GM19438 (cell line): ENCODE results near the gene ANKRD10.

Source experiments
- ATAC-seq: cut with Tn5 transposase; IDR thresholded peaks from one replicate; pipeline ENCODE4 v1.9.1; 2021; ENCODE audit warnings: low read depth; ENCODE audit not compliant: unreplicated experiment

Gene ANKRD10

GRCh38 chr13:110887597-110888333 lies 27.1 kb downstream of the ANKRD10 start:
- ATAC-seq = no peak

DNA sequence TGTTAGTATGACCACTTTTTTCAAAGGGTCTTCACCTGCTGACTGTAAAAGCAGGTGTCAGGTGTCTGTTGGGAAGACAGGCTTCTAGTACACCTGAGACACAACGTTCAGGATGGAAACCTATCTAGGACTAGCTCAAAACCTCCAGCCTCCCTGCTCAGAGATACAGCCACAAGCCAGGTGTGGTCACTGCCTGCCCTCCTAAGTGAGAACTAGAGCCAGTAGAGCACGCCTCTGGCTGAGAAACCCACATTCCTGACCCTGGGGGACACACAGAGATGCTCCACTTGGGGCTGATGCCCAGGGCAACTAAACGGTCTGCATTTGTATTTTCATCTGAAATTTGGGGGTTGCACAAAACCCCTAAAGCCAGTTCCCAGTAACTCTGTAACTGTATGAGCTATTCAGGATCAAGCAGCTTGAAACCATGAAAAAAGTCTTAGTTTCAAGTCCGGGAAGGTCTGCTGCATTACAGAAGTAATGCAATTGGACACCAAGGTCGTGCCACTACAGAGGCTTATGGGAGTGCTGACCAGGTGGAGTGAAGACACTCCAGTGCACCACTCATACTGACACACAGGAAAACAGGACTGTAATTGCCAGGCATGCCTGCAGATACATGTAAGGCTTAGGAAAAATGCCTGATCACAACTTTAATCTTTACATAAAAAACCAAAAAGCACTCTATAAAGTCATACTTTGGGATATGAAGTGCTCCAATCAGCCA lies 27.8 kb downstream of the ANKRD10 start:
- ATAC-seq = no peak

- no peak for ATAC-seq
Observed at GRCh38 chr13:110885966-110886869, 28.7 kb downstream of the ANKRD10 start.

DNA sequence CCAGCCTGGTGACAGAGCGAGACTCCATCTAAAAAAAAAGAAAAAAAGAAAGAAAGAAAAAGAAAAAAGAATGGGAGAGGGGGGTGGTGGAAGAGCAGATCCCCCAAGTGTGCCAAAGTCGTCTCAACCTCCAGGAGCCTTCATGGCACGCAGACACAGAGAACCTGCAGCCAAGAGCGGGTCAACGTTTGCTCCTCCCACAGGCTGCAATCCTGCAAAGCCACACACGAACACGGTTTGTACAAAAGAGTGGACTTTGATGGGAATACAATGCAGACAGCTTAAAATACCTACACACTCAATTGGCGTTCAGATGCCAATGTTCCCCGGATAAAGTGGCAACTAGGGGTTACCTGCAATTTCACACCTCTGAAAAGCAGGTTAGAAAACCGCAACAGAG lies 29.4 kb downstream of the ANKRD10 start:
- ATAC-seq = no peak

GRCh38 chr13:110884517-110884916 lies 30.4 kb downstream of the ANKRD10 start:
- ATAC-seq = no peak

DNA sequence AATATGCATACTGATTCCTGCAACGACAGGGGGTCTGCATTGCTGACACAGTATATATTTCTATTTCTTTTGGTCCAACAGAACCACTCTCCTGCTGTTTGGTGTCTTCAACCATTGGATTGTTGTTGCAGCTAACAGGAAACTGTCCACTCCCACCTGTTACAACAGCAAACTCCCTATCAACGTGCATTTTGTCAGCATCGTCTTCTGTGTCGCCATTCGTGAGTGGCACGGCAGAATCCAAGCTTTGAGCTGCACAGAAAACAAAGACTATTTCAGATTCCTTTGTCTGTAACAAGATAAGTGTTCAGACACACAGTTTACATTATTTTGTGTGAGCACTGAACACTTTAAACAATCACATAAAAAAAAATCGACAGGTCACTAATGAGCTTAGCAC lies 31.3 kb downstream of the ANKRD10 start:
- no peak for ATAC-seq

DNA sequence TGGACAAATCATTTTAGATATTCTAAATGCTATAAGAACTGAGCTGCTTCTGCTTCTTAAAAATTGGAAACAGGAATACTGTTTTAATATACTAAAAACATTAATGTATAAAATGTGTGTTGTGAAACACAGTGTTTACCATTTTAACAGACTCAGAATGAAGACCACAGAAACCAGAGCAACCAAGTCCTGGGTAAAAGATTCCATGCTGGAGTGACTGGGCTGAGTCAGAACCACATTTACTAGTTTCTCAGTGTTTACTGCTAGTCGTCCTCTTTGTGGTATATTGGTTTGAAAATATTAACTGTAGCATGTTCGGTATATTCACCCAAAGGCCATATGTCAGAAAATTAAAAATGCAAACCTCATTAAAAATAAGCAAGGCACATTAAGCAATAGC lies 31.9 kb downstream of the ANKRD10 start:
- no peak for ATAC-seq

GRCh38 chr13:110881839-110882627 lies 32.8 kb downstream of the ANKRD10 start:
- ATAC-seq = no peak

DNA sequence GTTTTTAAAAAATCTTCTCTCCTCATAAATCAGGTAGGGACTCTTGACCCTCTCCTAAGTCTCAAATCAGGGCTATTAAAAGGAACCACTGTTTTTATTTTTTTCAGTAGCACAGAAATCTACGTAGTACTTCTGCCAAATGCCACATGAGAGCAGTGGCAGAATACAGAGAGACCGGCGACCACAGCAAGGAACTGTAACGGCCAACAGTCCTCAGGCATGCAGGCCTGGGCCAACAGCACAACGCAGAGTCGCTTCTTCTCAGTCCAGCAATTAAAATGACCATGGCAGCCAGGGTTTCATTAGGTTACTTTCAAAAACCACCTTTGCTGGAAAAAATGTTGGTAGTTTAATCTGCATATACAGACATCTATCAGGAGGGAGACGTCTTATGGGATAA lies 34.2 kb downstream of the ANKRD10 start:
- ATAC-seq = no peak

- no peak for ATAC-seq
Observed at GRCh38 chr13:110879482-110879881, 35.4 kb downstream of the ANKRD10 start.

GRCh38 chr13:110877737-110878258 lies 37.1 kb downstream of the ANKRD10 start:
- ATAC-seq = no peak

DNA sequence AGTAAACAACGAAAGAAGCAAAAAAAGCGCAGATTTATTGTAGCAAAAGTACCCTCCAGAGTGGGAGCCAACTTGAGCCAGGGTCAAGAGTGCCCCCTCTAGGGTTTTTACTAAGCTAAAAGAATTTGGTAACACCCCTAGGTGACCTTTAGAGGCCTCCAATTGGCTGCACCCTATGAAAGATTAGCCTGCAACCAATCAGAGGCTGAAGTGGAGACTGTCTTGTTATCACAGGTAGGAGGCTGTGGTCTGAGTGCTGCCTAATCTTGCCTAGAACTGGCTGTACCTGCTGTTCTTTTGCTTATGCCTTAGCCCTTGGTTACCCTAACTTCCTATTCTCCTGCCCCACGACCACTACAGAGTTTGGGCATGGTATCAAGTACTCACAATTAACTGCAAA lies 38.3 kb downstream of the ANKRD10 start:
- no peak for ATAC-seq

GRCh38 chr13:110875241-110875640 lies 39.6 kb downstream of the ANKRD10 start:
- ATAC-seq = no peak

DNA sequence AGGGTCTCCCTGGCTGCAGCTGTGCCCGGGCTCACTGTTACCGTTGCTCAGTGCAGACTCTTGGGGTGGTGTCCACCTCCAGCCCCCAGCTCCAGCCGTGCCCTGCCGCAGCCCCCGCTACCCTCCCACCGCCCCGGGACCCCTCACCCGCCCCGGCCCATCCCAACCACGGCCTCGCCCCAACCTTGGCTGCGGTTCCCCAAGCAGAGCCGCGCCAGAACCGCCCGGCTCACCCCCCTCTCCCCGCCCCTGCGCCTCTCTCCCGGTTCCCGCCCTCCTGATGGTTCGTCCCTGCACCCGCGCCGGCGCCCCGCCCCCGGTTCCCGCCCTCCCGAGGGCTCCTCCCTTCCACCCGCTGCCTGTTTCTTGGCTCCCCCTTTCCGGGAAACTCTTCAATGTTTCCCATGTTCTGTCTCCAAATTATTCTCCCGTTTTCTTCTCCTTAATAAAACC lies 40.3 kb downstream of the ANKRD10 start:
- ATAC-seq = peak; percentile 62

DNA sequence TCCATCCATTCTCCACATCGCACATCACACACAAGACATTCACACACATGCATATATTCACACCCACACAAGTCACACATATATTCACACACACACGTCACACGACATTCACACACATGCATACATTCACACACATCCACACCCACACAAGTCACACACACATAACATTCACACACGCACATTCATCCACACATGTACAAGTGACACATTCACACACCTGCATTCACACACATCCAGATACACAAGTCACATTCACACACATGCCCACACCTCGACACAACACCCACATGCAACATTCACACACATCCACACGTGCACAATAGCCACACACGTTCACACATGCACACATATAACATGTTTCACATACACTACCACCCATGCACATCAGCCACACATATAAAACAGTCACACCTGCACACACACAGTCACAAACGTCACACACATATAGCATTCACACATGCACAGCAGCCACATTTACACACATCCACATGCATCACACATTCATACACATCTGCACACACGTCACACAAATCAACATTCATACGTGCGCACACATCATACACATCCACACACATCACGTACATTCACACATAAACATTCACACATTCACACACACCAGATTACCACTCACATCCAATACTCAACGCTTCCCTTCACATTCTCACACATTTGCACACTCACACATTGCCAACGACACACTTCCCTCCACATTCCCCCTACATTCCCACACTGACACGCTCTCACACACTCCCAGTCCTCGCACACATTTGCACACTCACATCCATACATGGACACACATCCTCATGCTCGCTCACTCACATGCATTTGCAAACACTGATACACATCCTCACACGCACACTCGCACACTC lies 41.0 kb downstream of the ANKRD10 start:
- ATAC-seq = no peak

DNA sequence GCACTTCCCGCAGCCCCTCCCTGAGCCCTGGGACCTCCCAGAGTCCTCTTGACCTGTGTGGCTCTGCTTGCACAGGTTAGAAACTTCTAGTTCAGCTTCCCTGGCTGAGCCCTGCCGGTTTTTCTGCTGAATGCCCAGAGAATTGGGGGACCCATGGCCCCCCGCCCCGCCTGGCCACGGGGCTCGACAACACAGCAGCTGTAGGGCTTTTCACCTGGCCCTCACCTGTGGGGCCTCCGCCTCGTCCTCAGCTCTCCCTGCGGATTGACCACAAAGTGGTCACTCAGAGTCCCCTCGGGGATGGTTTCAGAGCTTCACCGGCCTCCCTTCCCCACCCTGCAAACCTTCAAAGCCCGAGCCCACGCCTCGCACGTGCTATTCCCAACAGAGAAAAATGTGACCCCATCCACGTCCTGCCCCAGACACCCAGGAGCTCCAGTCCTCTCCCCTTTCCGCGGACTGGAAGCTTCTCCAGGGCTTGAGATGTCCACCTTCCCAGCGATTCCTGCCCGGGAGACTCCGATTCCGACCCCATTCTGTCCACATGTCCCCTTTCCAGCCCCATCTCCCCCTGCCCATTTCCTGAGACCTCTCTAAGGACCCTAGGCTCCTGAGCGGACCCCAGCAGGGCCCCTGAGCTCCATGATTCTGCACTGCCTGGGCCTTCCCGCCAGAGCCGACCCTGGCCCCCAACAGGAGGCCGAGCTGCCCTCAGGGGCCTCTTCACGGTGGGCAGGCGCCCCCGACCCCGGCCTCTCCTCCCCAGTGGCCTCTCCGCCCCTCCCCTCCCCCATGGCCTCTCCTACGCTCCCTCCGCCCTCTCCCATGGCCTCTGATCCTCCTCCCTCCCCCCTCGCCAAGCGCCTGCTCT lies 41.9 kb downstream of the ANKRD10 start:
- ATAC-seq = no peak

DNA sequence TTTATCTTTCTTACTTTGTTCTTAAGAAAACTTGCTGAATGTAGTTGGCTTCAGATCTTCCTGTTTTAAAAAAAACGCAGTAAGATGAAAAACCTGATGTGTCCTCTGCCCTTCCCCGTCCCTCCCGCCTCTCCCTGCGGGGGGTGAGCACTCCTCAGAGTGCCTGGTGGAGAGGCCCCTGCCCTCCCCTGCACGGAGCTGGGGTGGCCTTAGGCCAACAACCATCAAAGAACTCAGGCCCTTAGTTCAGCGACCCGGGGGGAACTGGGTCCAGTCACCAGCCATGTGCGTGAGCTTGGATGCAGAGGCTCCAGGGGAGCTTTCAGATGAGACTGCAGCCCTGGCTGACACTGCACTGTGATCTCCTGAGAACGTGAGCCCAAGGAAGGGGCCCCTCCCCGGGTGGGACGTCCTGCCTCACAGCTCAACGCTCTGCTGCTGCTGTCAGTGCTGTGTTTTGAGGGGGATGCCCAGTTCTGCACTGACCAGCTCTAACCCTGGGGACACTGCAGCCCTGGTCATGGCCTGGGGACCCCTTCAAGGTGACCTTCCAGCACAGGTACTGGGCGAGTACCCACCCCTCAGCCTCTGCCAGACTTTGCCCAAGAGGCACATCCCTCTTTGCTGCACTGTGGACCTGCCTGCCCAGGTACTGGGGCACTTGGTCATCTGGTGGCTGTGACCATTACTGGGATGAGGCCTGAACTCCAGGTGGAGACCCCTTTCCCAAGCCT lies 42.7 kb downstream of the ANKRD10 start:
- ATAC-seq = no peak
